SK-N-SH (cell line): ENCODE data around the gene DPEP2. TPM values are rescaled to one million over a fixed set of nuclear protein-coding genes. Genes with fewer than 3 reads are reported as not detected.
"Not testable (repeated sequence)": the region's sequence is repeated elsewhere in the genome, so short reads cannot be mapped to it uniquely, and the experiment has no call there.

Experiments
- CTCF ChIA-PET: fragments of 300-600, 350-600 bp; formaldehyde crosslinking; extraction: SDS; loops from one replicate; lab custom pipeline; 2021; lab: Yijun Ruan, JAX
- POLR2A ChIA-PET: fragments of 350-600 bp; sonication (Branson Sonifier 250); formaldehyde crosslinking; extraction: SDS; loops from one replicate; lab custom pipeline; 2020; ENCODE audit warnings: antibody characterized with exemption, inconsistent platforms; lab: Yijun Ruan, JAX
- DNase-seq: peaks from one replicate; pipeline ENCODE4 v3.0.0; 2012
- H2AFZ ChIP-seq: fragments of 200-600 bp; sonication (generic); 2 replicates; pipeline ENCODE4 v1.8.1; 2016; ENCODE audit warnings: antibody characterized with exemption, mild to moderate bottlenecking, low read depth
- H3F3A ChIP-seq: fragments of 200-600 bp; sonication (generic); replicated peaks from 2 replicates; pipeline ENCODE3; 2016; ENCODE audit warnings: antibody characterized with exemption, mild to moderate bottlenecking; ENCODE audit not compliant: insufficient read depth
- H3K27ac ChIP-seq, 2 experiments: fragments of 200-500 bp in 1 of 2; fragments of 200-600 bp in 1 of 2; sonication (Bioruptor generic) in 1 of 2; sonication (generic), shearing (Covaris generic) in 1 of 2; 2 replicates each; pipeline versions ENCODE4 v1.5.1 to v1.6.1; 2014 to 2016; ENCODE audit warnings: low read depth in 2 of 2, inconsistent platforms in 1 of 2, low read length in 1 of 2, mild to moderate bottlenecking in 1 of 2, mixed read lengths in 1 of 2
- H3K27me3 ChIP-seq: fragments of 200-600 bp; sonication (generic), shearing (Covaris generic); 2 replicates; pipeline ENCODE4 v1.6.1; 2016; ENCODE audit warnings: mixed run types; ENCODE audit not compliant: insufficient read depth
- H3K36me3 ChIP-seq, 2 experiments: fragments of 200-500 bp in 1 of 2; fragments of 200-600 bp in 1 of 2; sonication (Bioruptor generic) in 1 of 2; sonication (generic) in 1 of 2; replicated peaks in 1 of 2; 2 replicates each; pipeline versions ENCODE3 to v1.5.1; 2014 to 2016; ENCODE audit warnings: low read length in 1 of 2, mild to moderate bottlenecking in 1 of 2; ENCODE audit not compliant: insufficient read depth in 2 of 2, control insufficient read depth in 1 of 2
- H3K4me1 ChIP-seq, 2 experiments: fragments of 200-500 bp in 1 of 2; fragments of 200-600 bp in 1 of 2; sonication (Bioruptor generic) in 1 of 2; sonication (generic), shearing (Covaris generic) in 1 of 2; 2 replicates each; pipeline versions ENCODE4 v1.5.1 to v1.6.1; 2014 to 2016; ENCODE audit warnings: low read depth in 1 of 2, low read length in 1 of 2, mixed run types in 1 of 2; ENCODE audit not compliant: insufficient read depth in 2 of 2, control insufficient read depth in 1 of 2
- H3K4me2 ChIP-seq: fragments of 200-600 bp; sonication (generic), shearing (Covaris generic); 2 replicates; pipeline ENCODE4 v1.6.1; 2017; ENCODE audit warnings: mixed run types
- H3K4me3 ChIP-seq, 2 experiments: fragments of 200-500 bp in 1 of 2; fragments of 200-600 bp in 1 of 2; sonication (Bioruptor generic) in 1 of 2; sonication (generic), shearing (Covaris generic) in 1 of 2; 2 replicates each; pipeline versions ENCODE4 v1.5.1 to v1.8.1; 2014 to 2016; ENCODE audit warnings: low read depth in 2 of 2, inconsistent platforms in 1 of 2, low read length in 1 of 2, mild to moderate bottlenecking in 1 of 2, mixed read lengths in 1 of 2, moderate library complexity in 1 of 2
- H3K79me2 ChIP-seq: fragments of 200-600 bp; sonication (generic); 2 replicates; pipeline ENCODE4 v1.8.1; 2017; ENCODE audit warnings: mild to moderate bottlenecking; ENCODE audit not compliant: insufficient read depth
- H3K9ac ChIP-seq: fragments of 200-600 bp; sonication (generic); 2 replicates; pipeline ENCODE4 v1.6.1; 2017; ENCODE audit warnings: mixed run types
- H3K9me2 ChIP-seq: fragments of 200-600 bp; sonication (generic); 2 replicates; pipeline ENCODE4 v1.6.1; 2017; ENCODE audit warnings: mixed run types
- H3K9me3 ChIP-seq: fragments of 200-600 bp; sonication (generic); 2 replicates; pipeline ENCODE4 v1.6.1; 2017; ENCODE audit warnings: mixed run types, mild to moderate bottlenecking, moderate library complexity
- H4K20me1 ChIP-seq: fragments of 200-600 bp; sonication (generic); 2 replicates; pipeline ENCODE4 v1.6.1; 2017; ENCODE audit warnings: mild to moderate bottlenecking, mixed run types; ENCODE audit not compliant: insufficient read depth
- CHD2 ChIP-seq: fragments of 150-350 bp; IDR thresholded peaks from 2 replicates; pipeline ENCODE4 v1.6.1; 2018; ENCODE audit warnings: low read length; ENCODE audit not compliant: partially characterized antibody
- ELF1 ChIP-seq: IDR thresholded peaks from 2 replicates; pipeline ENCODE4 v1.4.0; 2012
- FOXJ3 ChIP-seq: sonication (generic); formaldehyde crosslinking; IDR thresholded peaks from 2 replicates; pipeline ENCODE4 v1.5.1; 2020; ENCODE audit warnings: mild to moderate bottlenecking, missing genetic modification reagents
- RAD21 ChIP-seq: IDR thresholded peaks from 2 replicates; pipeline ENCODE4 v1.6.1; 2012; ENCODE audit warnings: mild to moderate bottlenecking, low read length
- REST ChIP-seq: IDR thresholded peaks from 2 replicates; pipeline ENCODE4 v1.6.1; 2012; ENCODE audit warnings: mild to moderate bottlenecking, low read depth, low read length, moderate library complexity
- RFX5 ChIP-seq: IDR thresholded peaks from 2 replicates; pipeline ENCODE4 v1.6.1; 2012; ENCODE audit warnings: mild to moderate bottlenecking, improper control_type of control experiment, low read length
- RXRA ChIP-seq: IDR thresholded peaks from 2 replicates; pipeline ENCODE4 v1.4.0; 2012; ENCODE audit warnings: low read depth, mild to moderate bottlenecking, borderline replicate concordance
- SIN3A ChIP-seq: IDR thresholded peaks from 2 replicates; pipeline ENCODE4 v1.6.1; 2012; ENCODE audit warnings: low read depth, mild to moderate bottlenecking, low read length, moderate library complexity, borderline replicate concordance
- TAF1 ChIP-seq: IDR thresholded peaks from 2 replicates; pipeline ENCODE4 v1.6.1; 2012; ENCODE audit warnings: low read depth, mild to moderate bottlenecking, low read length, moderate library complexity, borderline replicate concordance
- YY1 ChIP-seq: IDR thresholded peaks from 2 replicates; pipeline ENCODE4 v1.4.0; 2012; ENCODE audit warnings: low read depth, mild to moderate bottlenecking
- ZBTB33 ChIP-seq: IDR thresholded peaks from 2 replicates; pipeline ENCODE4 v1.4.0; 2012; ENCODE audit warnings: low read depth, borderline replicate concordance
- WGBS: methylation state at CpG from one replicate; pipeline ENCODE4 v1.1.6; 2017; ENCODE audit warnings: low lambda C conversion rate; 5-methylcytosine and 5-hydroxymethylcytosine counted together
- polyA plus RNA-seq, 3 experiments: library from polyadenylated mRNA; depleted of rRNA; stranded (reverse); fragments of >200 nt; gene quantifications; 2 replicates each; pipeline ENCODE4 v1.2.3, GENCODE V29; 2012

The DPEP2 gene
- polyA plus RNA-seq, 1 of the 3 experiments (the other 2 are of a cell fraction): not detected

- Histone ChIP-seq H3F3A (no peaks in the 10 kb centered on the region), H3K4me2 (no peak overlapping the region), H3K79me2 (no peaks in the 10 kb centered on the region)
- TF ChIP-seq RAD21: no peak
- TF ChIP-seq CHD2: no peak
- TF ChIP-seq RXRA: no peak
- TF ChIP-seq ZBTB33: no peak
- no peak for TF ChIP-seq SIN3A
- no peak for TF ChIP-seq REST
- no peak for TF ChIP-seq ELF1
- no peak for TF ChIP-seq YY1
- no peak for TF ChIP-seq RFX5
- no peak for TF ChIP-seq TAF1
- no peak for TF ChIP-seq FOXJ3 (CRISPR knock-in tag)
- TF ChIP-seq, all 33 proteins: peak for 0
- Histone ChIP-seq H3K27ac (no peak overlapping the region), H4K20me1 (no peaks in the 10 kb centered on the region), H2AFZ (no peak overlapping the region), H3K9ac (no peak overlapping the region), H3K9me2 (no peaks in the 10 kb centered on the region), H3K27me3 (no peaks in the 10 kb centered on the region), H3K36me3 (no peaks in the 10 kb centered on the region), H3K9me3 (no peaks in the 10 kb centered on the region), H3K4me3 (no peak overlapping the region), H3K4me1 (peaks cover 0 to 7% of the 10 kb centered on the region in 2 experiments; a peak in 1 of 4 replicates)
- 67% methylated on average over 4 of the region's 5 CpGs for WGBS
- POLR2A ChIA-PET: no interaction called here
- no peak for DNase-seq
- CTCF ChIA-PET: interaction anchor here (2.2 kb wide), 2 partner anchors 27 to 54 kb away, joined by 5 to 6 read pairs; no protein-coding TSS in a partner anchor
Observed at GRCh38 chr16:67995423-67995822, 3.9 kb downstream of the DPEP2 start.

GRCh38 chr16:67994040-67994408, 5.3 kb downstream of the DPEP2 start:
- CTCF ChIA-PET: interaction anchor here (0.6 to 3.9 kb wide), 13 partner anchors 9 to 447 kb away, joined by 3 to 25 read pairs (median 4); no protein-coding TSS in a partner anchor
- peak overlapping the region; percentile 84 for H2AFZ ChIP-seq
- WGBS: no CpG with 5 or more reads among the region's 6 CpGs
- H3F3A ChIP-seq, H3K9me3 ChIP-seq, H3K27ac ChIP-seq, H3K36me3 ChIP-seq, H3K4me3 ChIP-seq, POLR2A ChIA-PET, H3K9me2 ChIP-seq, H3K27me3 ChIP-seq, H3K4me1 ChIP-seq, H3K4me2 ChIP-seq, H4K20me1 ChIP-seq, DNase-seq, H3K9ac ChIP-seq, H3K79me2 ChIP-seq: not testable (repeated sequence)
